Neural cell (in vitro differentiated cells): ENCODE measurements around the gene LSM14B.

Experiments used
- EP300 ChIP-seq: fragments of 450-650 bp; conservative IDR thresholded peaks from 2 replicates; pipeline ENCODE4 v1.6.1; 2014; ENCODE audit warnings: antibody characterized with exemption, mild to moderate bottlenecking, moderate library complexity; ENCODE audit not compliant: poor library complexity, severe bottlenecking
- EZH2 ChIP-seq: fragments of 200-600, 300-800 bp; shearing (Covaris generic), sonication (generic); IDR thresholded peaks from 2 replicates; pipeline ENCODE4 v1.6.1; 2014; ENCODE audit warnings: antibody characterized with exemption, low read length, borderline replicate concordance, mild to moderate bottlenecking; ENCODE audit not compliant: insufficient read depth, poor library complexity, severe bottlenecking
- MXI1 ChIP-seq: fragments of 450-650 bp; conservative IDR thresholded peaks from 2 replicates; pipeline ENCODE4 v1.6.1; 2014; ENCODE audit warnings: antibody characterized with exemption, mild to moderate bottlenecking; ENCODE audit not compliant: poor library complexity, severe bottlenecking
- POLR2AphosphoS5 ChIP-seq: IDR thresholded peaks from 2 replicates; pipeline ENCODE4 v1.6.1; 2012
- RAD21 ChIP-seq: fragments of 450-650 bp; conservative IDR thresholded peaks from 2 replicates; pipeline ENCODE4 v1.6.1; 2014; ENCODE audit warnings: antibody characterized with exemption, mild to moderate bottlenecking, moderate library complexity
- REST ChIP-seq: IDR thresholded peaks from 2 replicates; pipeline ENCODE4 v1.6.1; 2012; ENCODE audit warnings: borderline replicate concordance
- SMC3 ChIP-seq: fragments of 450-650 bp; conservative IDR thresholded peaks from 2 replicates; pipeline ENCODE4 v1.6.1; 2014; ENCODE audit warnings: antibody characterized with exemption, mild to moderate bottlenecking, moderate library complexity; ENCODE audit not compliant: poor library complexity
- TAF1 ChIP-seq: IDR thresholded peaks from 2 replicates; pipeline ENCODE4 v1.6.1; 2012; ENCODE audit warnings: low read depth
- TF ChIP-seq, protein P1 (sequence below): fragments of 450-650 bp; IDR thresholded peaks from 2 replicates; pipeline ENCODE4 v1.5.1; 2014; ENCODE audit warnings: antibody characterized with exemption, mild to moderate bottlenecking, moderate library complexity; ENCODE audit not compliant: poor library complexity, severe bottlenecking

DNA sequence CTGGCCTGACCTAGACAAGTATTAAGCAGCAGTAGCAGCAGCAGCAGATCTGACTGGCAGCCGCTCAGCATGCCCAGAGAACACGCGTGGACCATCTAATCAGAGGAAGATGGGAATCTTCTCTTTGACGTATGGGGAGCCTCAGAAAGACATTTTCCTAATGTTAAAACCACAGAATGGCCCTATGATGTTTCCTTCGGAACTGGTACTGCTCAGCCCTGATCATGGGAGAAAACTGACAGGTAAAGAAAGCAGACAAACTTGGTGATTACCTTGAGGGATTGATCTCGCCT lies 14.8 kb downstream of the LSM14B start:
- TF ChIP-seq REST (no peak), POLR2AphosphoS5 (no peak), EZH2 (no peak), EP300 (no peak), MXI1 (no peak), RAD21 (no peak), TAF1 (no peak), SMC3 (no peak)
- TF ChIP-seq, protein P1, sequence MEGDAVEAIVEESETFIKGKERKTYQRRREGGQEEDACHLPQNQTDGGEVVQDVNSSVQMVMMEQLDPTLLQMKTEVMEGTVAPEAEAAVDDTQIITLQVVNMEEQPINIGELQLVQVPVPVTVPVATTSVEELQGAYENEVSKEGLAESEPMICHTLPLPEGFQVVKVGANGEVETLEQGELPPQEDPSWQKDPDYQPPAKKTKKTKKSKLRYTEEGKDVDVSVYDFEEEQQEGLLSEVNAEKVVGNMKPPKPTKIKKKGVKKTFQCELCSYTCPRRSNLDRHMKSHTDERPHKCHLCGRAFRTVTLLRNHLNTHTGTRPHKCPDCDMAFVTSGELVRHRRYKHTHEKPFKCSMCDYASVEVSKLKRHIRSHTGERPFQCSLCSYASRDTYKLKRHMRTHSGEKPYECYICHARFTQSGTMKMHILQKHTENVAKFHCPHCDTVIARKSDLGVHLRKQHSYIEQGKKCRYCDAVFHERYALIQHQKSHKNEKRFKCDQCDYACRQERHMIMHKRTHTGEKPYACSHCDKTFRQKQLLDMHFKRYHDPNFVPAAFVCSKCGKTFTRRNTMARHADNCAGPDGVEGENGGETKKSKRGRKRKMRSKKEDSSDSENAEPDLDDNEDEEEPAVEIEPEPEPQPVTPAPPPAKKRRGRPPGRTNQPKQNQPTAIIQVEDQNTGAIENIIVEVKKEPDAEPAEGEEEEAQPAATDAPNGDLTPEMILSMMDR: no peak
